H1 (cell line): ENCODE data around the gene SON. TPM values are rescaled to one million over a fixed set of nuclear protein-coding genes. Genes with fewer than 3 reads are reported as not detected.

Source experiments
- CTCF ChIA-PET: fragments of 300-600 bp; sonication (Branson Sonifier 250); formaldehyde crosslinking; loops from one replicate; lab custom pipeline; 2021; ENCODE audit not compliant: partially characterized antibody; lab: Charles Lee
- POLR2A ChIA-PET: fragments of 300-600 bp; sonication (Branson Sonifier 250); formaldehyde crosslinking; loops from one replicate; lab custom pipeline; 2021; ENCODE audit warnings: inconsistent platforms; ENCODE audit not compliant: partially characterized antibody; lab: Charles Lee
- DNase-seq, 2 experiments: peaks; one replicate each; pipeline versions ENCODE4 v3.0.0 to v3.0.0-alpha.2; 2010 to 2022; ENCODE audit warnings: low spot score in 2 of 2, low read depth in 1 of 2, mixed read lengths in 1 of 2
- FAIRE-seq: peaks from 2 replicates; lab custom pipeline; 2011; peaks lifted over from hg19 to GRCh38; lab: Jason Lieb, UNC
- H2AFZ ChIP-seq: 2 replicates; pipeline ENCODE4 v1.8.1; 2012; ENCODE audit warnings: low read length, inconsistent platforms
- H2AK5ac ChIP-seq: 2 replicates; pipeline ENCODE4 v1.6.1; 2013; ENCODE audit warnings: low read depth, low read length
- H2BK120ac ChIP-seq: replicated peaks from 2 replicates; pipeline ENCODE3; 2013; ENCODE audit warnings: low read depth, low read length, inconsistent platforms
- H2BK12ac ChIP-seq: 2 replicates; pipeline ENCODE4 v1.6.1; 2013; ENCODE audit warnings: low read depth, low read length
- H2BK15ac ChIP-seq: 2 replicates; pipeline ENCODE4 v1.6.1; 2013; ENCODE audit warnings: low read length
- H2BK20ac ChIP-seq: 2 replicates; pipeline ENCODE4 v1.6.1; 2013; ENCODE audit warnings: low read length
- H2BK5ac ChIP-seq: 2 replicates; pipeline ENCODE4 v1.6.1; 2013; ENCODE audit warnings: low read depth, low read length
- H3K14ac ChIP-seq: 2 replicates; pipeline ENCODE4 v1.6.1; 2013; ENCODE audit warnings: inconsistent platforms; ENCODE audit not compliant: insufficient read length
- H3K18ac ChIP-seq: 2 replicates; pipeline ENCODE4 v1.6.1; 2013; ENCODE audit warnings: low read length; ENCODE audit errors: extremely low read depth
- H3K23ac ChIP-seq: 2 replicates; pipeline ENCODE4 v1.6.1; 2013; ENCODE audit warnings: inconsistent platforms; ENCODE audit not compliant: insufficient read length
- H3K23me2 ChIP-seq: 2 replicates; pipeline ENCODE4 v1.6.1; 2013; ENCODE audit warnings: low read depth, low read length
- H3K27ac ChIP-seq: 2 replicates; pipeline ENCODE4 v1.6.1; 2011; ENCODE audit warnings: low read depth, low read length, inconsistent platforms
- H3K27me3 ChIP-seq, 4 experiments: replicated peaks in 1 of 4; 1 replicate in 1 of 4; 2 replicates in 3 of 4; pipeline versions ENCODE4 v1.6.1 to v1.8.1; 2011 to 2013; ENCODE audit warnings: low read length in 3 of 4, mild to moderate bottlenecking in 3 of 4, inconsistent platforms in 2 of 4, mixed read lengths in 2 of 4, moderate library complexity in 1 of 4; ENCODE audit not compliant: control insufficient read depth in 3 of 4, insufficient read depth in 3 of 4; ENCODE audit errors: extremely low read depth in 1 of 4
- H3K36me3 ChIP-seq, 4 experiments: 2 replicates each; pipeline versions ENCODE4 v1.6.1 to v1.8.1; 2011 to 2013; ENCODE audit warnings: mild to moderate bottlenecking in 4 of 4, low read length in 3 of 4, moderate library complexity in 2 of 4, control low read depth in 1 of 4, inconsistent platforms in 1 of 4; ENCODE audit not compliant: insufficient read depth in 4 of 4, control insufficient read depth in 2 of 4
- H3K4ac ChIP-seq: replicated peaks from 2 replicates; pipeline ENCODE3; 2013; ENCODE audit warnings: low read length, low read depth, mixed read lengths, inconsistent platforms; ENCODE audit not compliant: insufficient read length
- H3K4me1 ChIP-seq, 4 experiments: replicated peaks in 1 of 4; 1 replicate in 1 of 4; 2 replicates in 3 of 4; pipeline versions ENCODE4 v1.6.1 to v1.8.1; 2011 to 2013; ENCODE audit warnings: low read length in 3 of 4, inconsistent platforms in 2 of 4, mixed read lengths in 1 of 4; ENCODE audit not compliant: insufficient read depth in 4 of 4, control insufficient read depth in 3 of 4
- H3K4me2 ChIP-seq, 2 experiments: 2 replicates each; pipeline versions ENCODE4 v1.6.1 to v1.8.1; 2011 to 2013; ENCODE audit warnings: low read depth in 2 of 2, low read length in 2 of 2, control low read depth in 1 of 2, inconsistent platforms in 1 of 2, mild to moderate bottlenecking in 1 of 2; ENCODE audit not compliant: insufficient read depth in 1 of 2
- H3K4me3 ChIP-seq, 4 experiments: fragments of 200-600, 300-600 bp in 1 of 4; sonication (generic), shearing (Covaris generic), sonication (Bioruptor Twin) in 1 of 4; 2 replicates each; pipeline versions ENCODE4 v1.5.1 to v1.8.1; 2011 to 2016; ENCODE audit warnings: low read length in 4 of 4, low read depth in 3 of 4, control low read depth in 2 of 4, inconsistent platforms in 2 of 4, mild to moderate bottlenecking in 2 of 4, mixed read lengths in 1 of 4, moderate library complexity in 1 of 4; ENCODE audit not compliant: insufficient read depth in 2 of 4; ENCODE audit errors: extremely low read depth in 1 of 4
- H3K56ac ChIP-seq: replicated peaks from 2 replicates; pipeline ENCODE3; 2013; ENCODE audit warnings: low read depth, mild to moderate bottlenecking, mixed read lengths, low read length, inconsistent platforms; ENCODE audit not compliant: insufficient read length
- H3K79me1 ChIP-seq: 2 replicates; pipeline ENCODE4 v1.6.1; 2013; ENCODE audit warnings: low read depth, low read length, control low read depth
- H3K79me2 ChIP-seq, 2 experiments: 2 replicates each; pipeline versions ENCODE4 v1.6.1 to v1.8.1; 2012 to 2013; ENCODE audit warnings: low read length in 2 of 2, mild to moderate bottlenecking in 2 of 2, inconsistent platforms in 1 of 2; ENCODE audit not compliant: insufficient read depth in 2 of 2, control insufficient read depth in 1 of 2
- H3K9ac ChIP-seq, 4 experiments: replicated peaks in 1 of 4; 1 replicate in 1 of 4; 2 replicates in 3 of 4; pipeline versions ENCODE4 v1.6.1 to v1.8.1; 2011 to 2013; ENCODE audit warnings: low read depth in 3 of 4, low read length in 3 of 4, control low read depth in 2 of 4, mild to moderate bottlenecking in 2 of 4, moderate library complexity in 2 of 4, inconsistent platforms in 1 of 4; ENCODE audit errors: extremely low read depth in 1 of 4
- H3K9me3 ChIP-seq, 2 experiments: 2 replicates each; pipeline versions ENCODE4 v1.6.1 to v1.8.1; 2012 to 2013; ENCODE audit warnings: mild to moderate bottlenecking in 2 of 2, moderate library complexity in 2 of 2, control low read depth in 1 of 2, inconsistent platforms in 1 of 2, low read depth in 1 of 2, low read length in 1 of 2, mixed read lengths in 1 of 2; ENCODE audit not compliant: insufficient read depth in 2 of 2
- H4K20me1 ChIP-seq, 2 experiments: replicated peaks in 1 of 2; 2 replicates each; pipeline versions ENCODE3 to v1.8.1; 2011 to 2013; ENCODE audit warnings: inconsistent platforms in 2 of 2, low read length in 2 of 2, mild to moderate bottlenecking in 1 of 2; ENCODE audit not compliant: insufficient read depth in 2 of 2, control insufficient read depth in 1 of 2
- H4K5ac ChIP-seq: 2 replicates; pipeline ENCODE4 v1.6.1; 2013; ENCODE audit warnings: low read length, low read depth, mixed read lengths, inconsistent platforms; ENCODE audit not compliant: insufficient read length
- H4K8ac ChIP-seq: 2 replicates; pipeline ENCODE4 v1.8.0; 2013; ENCODE audit warnings: mild to moderate bottlenecking, moderate library complexity, low read length, inconsistent platforms; ENCODE audit not compliant: insufficient read depth; ENCODE audit errors: extremely low read depth
- H4K91ac ChIP-seq: replicated peaks from 2 replicates; pipeline ENCODE3; 2013; ENCODE audit warnings: low read length, mixed read lengths, inconsistent platforms; ENCODE audit not compliant: insufficient read length
- BACH1 ChIP-seq: IDR thresholded peaks from 2 replicates; pipeline ENCODE4 v1.6.1; 2012; ENCODE audit warnings: low read length, improper control_type of control experiment
- E2F6 ChIP-seq: IDR thresholded peaks from 2 replicates; pipeline ENCODE4 v1.6.1; 2012; ENCODE audit warnings: inconsistent platforms
- FOSL1 ChIP-seq: IDR thresholded peaks from 2 replicates; pipeline ENCODE4 v1.6.1; 2011; ENCODE audit warnings: mild to moderate bottlenecking, low read depth, low read length, moderate library complexity; ENCODE audit not compliant: insufficient read depth
- GABPA ChIP-seq: IDR thresholded peaks from 2 replicates; pipeline ENCODE4 v1.6.1; 2011; ENCODE audit warnings: mild to moderate bottlenecking, low read length, moderate library complexity, borderline replicate concordance; ENCODE audit not compliant: insufficient read depth
- GTF2F1 ChIP-seq: IDR thresholded peaks from 2 replicates; pipeline ENCODE4 v1.6.1; 2012; ENCODE audit warnings: low read depth, low read length, improper control_type of control experiment, borderline replicate concordance
- MAFK ChIP-seq: IDR thresholded peaks from 2 replicates; pipeline ENCODE4 v1.6.1; 2012; ENCODE audit warnings: low read depth, mild to moderate bottlenecking, improper control_type of control experiment, low read length
- NRF1 ChIP-seq: IDR thresholded peaks from 2 replicates; pipeline ENCODE4 v1.6.1; 2011; ENCODE audit warnings: mild to moderate bottlenecking, low read depth, low read length, improper control_type of control experiment
- POLR2AphosphoS5 ChIP-seq: IDR thresholded peaks from 2 replicates; pipeline ENCODE4 v1.6.1; 2011; ENCODE audit warnings: low read depth, low read length
- POU5F1 ChIP-seq: IDR thresholded peaks from 2 replicates; pipeline ENCODE4 v1.6.1; 2011; ENCODE audit warnings: low read depth, mild to moderate bottlenecking, low read length, moderate library complexity
- RFX5 ChIP-seq: IDR thresholded peaks from 2 replicates; pipeline ENCODE4 v1.6.1; 2011; ENCODE audit warnings: low read depth, low read length, improper control_type of control experiment, borderline replicate concordance
- RNF2 ChIP-seq: fragments of 200-900, 300-1000 bp; sonication (generic); IDR thresholded peaks from 2 replicates; pipeline ENCODE4 v1.7.1; 2016; ENCODE audit warnings: borderline replicate concordance, low read depth, mild to moderate bottlenecking, antibody characterized with exemption, low read length; ENCODE audit not compliant: poor library complexity, severe bottlenecking; ENCODE audit errors: missing control alignments
- SIN3A ChIP-seq, 2 experiments: IDR thresholded peaks in 1 of 2; conservative IDR thresholded peaks in 1 of 2; 2 replicates each; pipeline ENCODE4 v1.6.1; 2011 to 2012; ENCODE audit warnings: low read length in 2 of 2, improper control_type of control experiment in 1 of 2, low read depth in 1 of 2, mild to moderate bottlenecking in 1 of 2
- SP4 ChIP-seq: IDR thresholded peaks from 2 replicates; pipeline ENCODE4 v1.6.1; 2012; ENCODE audit warnings: low read length, inconsistent platforms
- YY1 ChIP-seq: IDR thresholded peaks from 2 replicates; pipeline ENCODE4 v1.6.1; 2011; ENCODE audit warnings: low read depth, mild to moderate bottlenecking, low read length
- WGBS, 2 experiments: shearing (Covaris generic) in 1 of 2; methylation state at CpG; one replicate each; pipeline versions ENCODE4 v1.1.6 to v1.1.7; 2013 to 2015; ENCODE audit warnings: low lambda C conversion rate in 2 of 2, mixed read lengths in 2 of 2, inconsistent platforms in 1 of 2, low coverage in 1 of 2, missing lambda C conversion rate in 1 of 2; ENCODE audit not compliant: insufficient replicate concordance in 2 of 2, insufficient coverage in 1 of 2, insufficient read length in 1 of 2; ENCODE audit errors: extremely low coverage in 1 of 2, missing lambda C conversion rate in 1 of 2; 5-methylcytosine and 5-hydroxymethylcytosine counted together
- polyA plus RNA-seq, 7 experiments: library from polyadenylated mRNA; depleted of rRNA in 3 of 7; stranded (reverse) in 5 of 7; unstranded in 2 of 7; fragments of >200 nt in 5 of 7; fragments of 200-250 nt in 2 of 7; gene quantifications; 1 replicate in 5 of 7; 2 replicates in 1 of 7; 4 replicates in 1 of 7; pipeline versions ENCODE4 v1.2.1 to v1.2.3, GENCODE V29; 2011 to 2013; ENCODE audit warnings: missing spikeins in 2 of 7, mixed read lengths in 2 of 7
- total RNA-seq: library from RNA; stranded (reverse); fragmentation: NEBNext Ultra II Directional; extraction: Animal tissue kit (Norgen Biotek cat#: 25700); gene quantifications from 2 replicates; pipeline ENCODE4 v1.2.1, GENCODE V29; 2021

SON gene
- total and polyA plus RNA-seq, 2 of the 8 experiments (the other 6 are each of a cell fraction or from before 2014, with no cell fraction given): 122 to 274 TPM

- no peak overlapping the region for H2BK5ac ChIP-seq
- no peak overlapping the region for H3K18ac ChIP-seq
- no peak overlapping the region for H3K9ac ChIP-seq
- H2AFZ ChIP-seq: no peak overlapping the region
- no peak overlapping the region for H4K5ac ChIP-seq
- H2BK120ac ChIP-seq: no peak overlapping the region
- H3K4me1 ChIP-seq: no peaks in the 10 kb centered on the region
- DNase-seq (no peak), FAIRE-seq (no peak)
- H2BK12ac ChIP-seq: no peak overlapping the region
- no peak overlapping the region for H3K14ac ChIP-seq
- H3K79me2 ChIP-seq: no peaks in the 10 kb centered on the region
- H4K91ac ChIP-seq: no peak overlapping the region
- ChIA-PET CTCF (no interaction called here), POLR2A (interaction anchor here (0.9 to 3.3 kb wide), 10 partner anchors 9 to 55 kb away, joined by 3 to 16 read pairs (median 5); partner anchors contain the start of genes DONSON, GART and SON)
- peaks cover 1 to 2% of the 10 kb centered on the region in 2 experiments for H4K20me1 ChIP-seq
- H2BK15ac ChIP-seq: no peak overlapping the region
- no peak overlapping the region for H3K27ac ChIP-seq
- H2BK20ac ChIP-seq: no peak overlapping the region
- peaks cover 13 to 70% (median 36%) of the 10 kb centered on the region in 4 experiments; a peak in 7 of 8 replicates for H3K36me3 ChIP-seq
- H3K4me3 ChIP-seq: no peak overlapping the region
- no peak overlapping the region for H3K23ac ChIP-seq
- H3K56ac ChIP-seq: no peak overlapping the region
- WGBS, 2 experiments: 92% methylated on average over 2 of the region's 2 CpGs; no CpG with 5 or more reads in 1 of the 2 experiments
- no peaks in the 10 kb centered on the region for H3K79me1 ChIP-seq
- no peaks in the 10 kb centered on the region for H3K9me3 ChIP-seq
- H3K23me2 ChIP-seq: no peaks in the 10 kb centered on the region
- no peak overlapping the region for H2AK5ac ChIP-seq
- no peak overlapping the region for H3K4ac ChIP-seq
- no peak overlapping the region for H3K4me2 ChIP-seq
- H3K27me3 ChIP-seq: no peaks in the 10 kb centered on the region
- no peak overlapping the region for H4K8ac ChIP-seq
- TF ChIP-seq POU5F1: no peak
- TF ChIP-seq SP4: no peak
- no peak for TF ChIP-seq E2F6
- TF ChIP-seq GABPA: no peak
- TF ChIP-seq YY1: no peak
- no peak for TF ChIP-seq SIN3A (conservative IDR thresholded peaks at IDR 0.05 in 1 of 2, IDR thresholded peaks at IDR 0.05 in 1 of 2; ENCODE audit: low read depth in 1 of 2, low read length in 2 of 2)
- no peak for TF ChIP-seq MAFK
- no peak for TF ChIP-seq FOSL1
- TF ChIP-seq RFX5: no peak
- TF ChIP-seq RNF2: no peak
- TF ChIP-seq BACH1: no peak
- no peak for TF ChIP-seq NRF1
- TF ChIP-seq POLR2AphosphoS5: no peak
- no peak for TF ChIP-seq GTF2F1
Measured at GRCh38 chr21:33578214-33578613, 35.4 kb downstream of the SON start.
